ENCODE results near the gene SMIM10.
"Not testable (repeated sequence)": the region's sequence is repeated elsewhere in the genome, so short reads cannot be mapped to it uniquely, and the experiment has no call there.

DNA sequence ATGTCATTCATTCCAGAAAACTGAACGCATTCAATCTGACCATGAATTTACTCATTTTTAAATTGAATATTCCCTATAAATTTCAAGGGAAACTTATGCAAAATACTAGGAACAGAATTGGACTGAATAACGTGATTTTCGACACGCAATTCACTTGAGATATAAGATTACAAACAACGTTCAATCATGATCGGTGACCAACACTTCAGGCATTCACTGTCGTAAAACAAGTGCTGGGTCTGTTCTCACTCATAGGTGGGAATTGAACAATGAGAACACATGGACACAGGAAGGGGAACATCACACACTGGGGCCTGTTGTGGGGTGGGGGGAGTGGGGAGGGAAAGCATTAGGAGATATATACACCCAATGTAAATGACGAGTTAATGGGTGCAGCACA is 29.1 kb downstream of the SMIM10 start:
- TF ChIP-seq, protein P1, sequence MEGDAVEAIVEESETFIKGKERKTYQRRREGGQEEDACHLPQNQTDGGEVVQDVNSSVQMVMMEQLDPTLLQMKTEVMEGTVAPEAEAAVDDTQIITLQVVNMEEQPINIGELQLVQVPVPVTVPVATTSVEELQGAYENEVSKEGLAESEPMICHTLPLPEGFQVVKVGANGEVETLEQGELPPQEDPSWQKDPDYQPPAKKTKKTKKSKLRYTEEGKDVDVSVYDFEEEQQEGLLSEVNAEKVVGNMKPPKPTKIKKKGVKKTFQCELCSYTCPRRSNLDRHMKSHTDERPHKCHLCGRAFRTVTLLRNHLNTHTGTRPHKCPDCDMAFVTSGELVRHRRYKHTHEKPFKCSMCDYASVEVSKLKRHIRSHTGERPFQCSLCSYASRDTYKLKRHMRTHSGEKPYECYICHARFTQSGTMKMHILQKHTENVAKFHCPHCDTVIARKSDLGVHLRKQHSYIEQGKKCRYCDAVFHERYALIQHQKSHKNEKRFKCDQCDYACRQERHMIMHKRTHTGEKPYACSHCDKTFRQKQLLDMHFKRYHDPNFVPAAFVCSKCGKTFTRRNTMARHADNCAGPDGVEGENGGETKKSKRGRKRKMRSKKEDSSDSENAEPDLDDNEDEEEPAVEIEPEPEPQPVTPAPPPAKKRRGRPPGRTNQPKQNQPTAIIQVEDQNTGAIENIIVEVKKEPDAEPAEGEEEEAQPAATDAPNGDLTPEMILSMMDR (IDR thresholded peaks at IDR 0.05) = not testable (repeated sequence)
- TF ChIP-seq POLR2AphosphoS5 (IDR thresholded peaks at IDR 0.05; ENCODE audit: low read depth, low read length); TCF7L2 (IDR thresholded peaks at IDR 0.05; ENCODE audit: low read depth, low read length); SIN3A (IDR thresholded peaks at IDR 0.05; ENCODE audit: borderline replicate concordance, insufficient read depth, low read depth, low read length): not testable (repeated sequence)
- TF ChIP-seq, protein P2, sequence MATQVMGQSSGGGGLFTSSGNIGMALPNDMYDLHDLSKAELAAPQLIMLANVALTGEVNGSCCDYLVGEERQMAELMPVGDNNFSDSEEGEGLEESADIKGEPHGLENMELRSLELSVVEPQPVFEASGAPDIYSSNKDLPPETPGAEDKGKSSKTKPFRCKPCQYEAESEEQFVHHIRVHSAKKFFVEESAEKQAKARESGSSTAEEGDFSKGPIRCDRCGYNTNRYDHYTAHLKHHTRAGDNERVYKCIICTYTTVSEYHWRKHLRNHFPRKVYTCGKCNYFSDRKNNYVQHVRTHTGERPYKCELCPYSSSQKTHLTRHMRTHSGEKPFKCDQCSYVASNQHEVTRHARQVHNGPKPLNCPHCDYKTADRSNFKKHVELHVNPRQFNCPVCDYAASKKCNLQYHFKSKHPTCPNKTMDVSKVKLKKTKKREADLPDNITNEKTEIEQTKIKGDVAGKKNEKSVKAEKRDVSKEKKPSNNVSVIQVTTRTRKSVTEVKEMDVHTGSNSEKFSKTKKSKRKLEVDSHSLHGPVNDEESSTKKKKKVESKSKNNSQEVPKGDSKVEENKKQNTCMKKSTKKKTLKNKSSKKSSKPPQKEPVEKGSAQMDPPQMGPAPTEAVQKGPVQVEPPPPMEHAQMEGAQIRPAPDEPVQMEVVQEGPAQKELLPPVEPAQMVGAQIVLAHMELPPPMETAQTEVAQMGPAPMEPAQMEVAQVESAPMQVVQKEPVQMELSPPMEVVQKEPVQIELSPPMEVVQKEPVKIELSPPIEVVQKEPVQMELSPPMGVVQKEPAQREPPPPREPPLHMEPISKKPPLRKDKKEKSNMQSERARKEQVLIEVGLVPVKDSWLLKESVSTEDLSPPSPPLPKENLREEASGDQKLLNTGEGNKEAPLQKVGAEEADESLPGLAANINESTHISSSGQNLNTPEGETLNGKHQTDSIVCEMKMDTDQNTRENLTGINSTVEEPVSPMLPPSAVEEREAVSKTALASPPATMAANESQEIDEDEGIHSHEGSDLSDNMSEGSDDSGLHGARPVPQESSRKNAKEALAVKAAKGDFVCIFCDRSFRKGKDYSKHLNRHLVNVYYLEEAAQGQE (IDR thresholded peaks at IDR 0.05; ENCODE audit: insufficient read depth in 1 of 2, low read depth in 2 of 2, low read length in 1 of 2) = not testable (repeated sequence)

Measured in Panc1 (cell line).